ENCODE data around the gene SLC22A1.
"Not testable (repeated sequence)": the region's sequence is repeated elsewhere in the genome, so short reads cannot be mapped to it uniquely, and the experiment has no call there.

Gene SLC22A1

GRCh38 chr6:160095146-160095845 is 26.3 kb upstream of the SLC22A1 start:
- no peak for DNase-seq

GRCh38 chr6:160101277-160102205 is 20.1 kb upstream of the SLC22A1 start:
- DNase-seq, result peak; percentile 98

- no peak for DNase-seq
Observed at GRCh38 chr6:160102399-160102798, 19.2 kb upstream of the SLC22A1 start.

GRCh38 chr6:160102956-160103824 is 18.4 kb upstream of the SLC22A1 start:
- DNase-seq, result peak; percentile 80

GRCh38 chr6:160103825-160104100 is 17.9 kb upstream of the SLC22A1 start:
- DNase-seq, result no peak

GRCh38 chr6:160104821-160105517 is 16.6 kb upstream of the SLC22A1 start:
- DNase-seq, result no peak

- DNase-seq, result no peak
Observed at GRCh38 chr6:160106010-160106409, 15.6 kb upstream of the SLC22A1 start.

- DNase-seq, result no peak
Observed at GRCh38 chr6:160106701-160107100, 14.9 kb upstream of the SLC22A1 start.

GRCh38 chr6:160108077-160108476 is 13.5 kb upstream of the SLC22A1 start:
- no peak for DNase-seq

GRCh38 chr6:160110586-160111123 is 11.0 kb upstream of the SLC22A1 start:
- DNase-seq, result no peak

- no peak for DNase-seq
Observed at GRCh38 chr6:160111806-160112205, 9.8 kb upstream of the SLC22A1 start.

- DNase-seq, result no peak
Observed at GRCh38 chr6:160112628-160113299, 8.9 kb upstream of the SLC22A1 start.

- not testable (repeated sequence) for DNase-seq
Observed at GRCh38 chr6:160114536-160114935, 7.1 kb upstream of the SLC22A1 start.

GRCh38 chr6:160115421-160115820 is 6.2 kb upstream of the SLC22A1 start:
- DNase-seq, result no peak

GRCh38 chr6:160116411-160116810 is 5.2 kb upstream of the SLC22A1 start:
- no peak for DNase-seq

- DNase-seq, result no peak
Observed at GRCh38 chr6:160117137-160117536, 4.5 kb upstream of the SLC22A1 start.

GRCh38 chr6:160118620-160119229 is 2.9 kb upstream of the SLC22A1 start:
- no peak for DNase-seq

- no peak for DNase-seq
Observed at GRCh38 chr6:160120087-160120486, 1.5 kb upstream of the SLC22A1 start.

- DNase-seq, result no peak
Observed at GRCh38 chr6:160121981-160122380, 366 bp downstream of the SLC22A1 start.

- DNase-seq, result no peak
Observed at GRCh38 chr6:160122744-160123143, 1.1 kb downstream of the SLC22A1 start.

GRCh38 chr6:160124007-160124406 is 2.4 kb downstream of the SLC22A1 start:
- no peak for DNase-seq
